ENCODE data around the gene GPR137B. TPM values are rescaled to one million over a fixed set of nuclear protein-coding genes. Genes with fewer than 3 reads are reported as not detected.
A peak's percentile ranks its signal among the peaks of the same experiment; 100 is the strongest.

GPR137B gene
- total RNA-seq, 1 donor from 2014 or later: 11.8 TPM

DNA sequence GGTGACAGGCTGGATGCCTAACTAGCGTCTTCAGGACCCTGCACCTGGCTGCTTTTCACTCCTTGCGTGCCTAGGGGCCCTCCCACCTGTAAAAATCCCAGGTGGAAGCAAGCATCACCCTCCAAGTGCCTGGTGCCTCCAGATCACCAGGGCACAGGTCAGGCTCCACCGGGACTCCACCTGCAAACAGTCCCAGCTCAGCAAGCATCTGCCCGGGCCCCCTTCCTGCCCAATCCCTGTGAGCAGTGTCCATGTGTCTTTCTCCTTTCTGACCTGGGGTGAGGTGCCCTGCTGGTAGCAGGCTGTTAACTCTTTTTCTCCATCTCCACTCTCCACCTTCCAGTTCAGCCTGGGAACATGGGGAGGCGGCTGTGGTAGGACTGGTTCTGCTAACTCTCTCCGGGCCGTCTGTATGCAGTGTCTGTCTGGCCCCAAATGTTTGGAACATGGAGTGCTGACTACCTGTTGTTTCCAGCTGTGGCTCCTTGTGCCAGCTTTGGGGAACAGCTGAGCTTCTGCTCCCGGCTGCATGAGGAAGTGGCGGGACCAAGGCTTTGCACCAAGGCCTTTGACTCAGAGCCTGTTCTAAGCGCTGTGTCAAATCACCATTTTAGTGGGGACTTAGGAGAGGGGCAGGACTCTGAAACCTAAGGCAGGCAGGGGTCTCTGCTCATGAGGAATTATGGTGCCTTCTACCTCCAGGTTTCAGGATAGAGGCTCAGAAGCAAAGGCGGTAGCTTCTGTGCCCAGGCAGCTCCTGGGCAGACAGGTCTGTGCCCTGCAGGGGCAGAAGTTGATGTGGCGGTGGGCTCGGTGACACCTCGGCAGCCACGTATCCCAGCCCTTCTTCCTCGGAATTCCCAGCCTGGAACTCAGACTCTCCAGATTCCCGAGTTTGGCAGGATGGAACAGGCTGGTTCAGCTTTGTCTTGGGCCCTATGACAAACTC is 5.5 kb downstream of the GPR137B start:
- Mint-ChIP-seq H3K36me3 (ENCODE audit: low read depth) (no peaks in the 10 kb centered on the region), H3K9me3 (no peaks in the 10 kb centered on the region), H3K4me3 (peak overlapping the region; percentile 73), H3K27ac (ENCODE audit: unreplicated experiment) (no peak overlapping the region), H3K4me1 (peaks cover 37% of the 10 kb centered on the region), H3K27me3 (ENCODE audit: low read depth) (peaks cover 6% of the 10 kb centered on the region)
- TF ChIP-seq, protein P1, sequence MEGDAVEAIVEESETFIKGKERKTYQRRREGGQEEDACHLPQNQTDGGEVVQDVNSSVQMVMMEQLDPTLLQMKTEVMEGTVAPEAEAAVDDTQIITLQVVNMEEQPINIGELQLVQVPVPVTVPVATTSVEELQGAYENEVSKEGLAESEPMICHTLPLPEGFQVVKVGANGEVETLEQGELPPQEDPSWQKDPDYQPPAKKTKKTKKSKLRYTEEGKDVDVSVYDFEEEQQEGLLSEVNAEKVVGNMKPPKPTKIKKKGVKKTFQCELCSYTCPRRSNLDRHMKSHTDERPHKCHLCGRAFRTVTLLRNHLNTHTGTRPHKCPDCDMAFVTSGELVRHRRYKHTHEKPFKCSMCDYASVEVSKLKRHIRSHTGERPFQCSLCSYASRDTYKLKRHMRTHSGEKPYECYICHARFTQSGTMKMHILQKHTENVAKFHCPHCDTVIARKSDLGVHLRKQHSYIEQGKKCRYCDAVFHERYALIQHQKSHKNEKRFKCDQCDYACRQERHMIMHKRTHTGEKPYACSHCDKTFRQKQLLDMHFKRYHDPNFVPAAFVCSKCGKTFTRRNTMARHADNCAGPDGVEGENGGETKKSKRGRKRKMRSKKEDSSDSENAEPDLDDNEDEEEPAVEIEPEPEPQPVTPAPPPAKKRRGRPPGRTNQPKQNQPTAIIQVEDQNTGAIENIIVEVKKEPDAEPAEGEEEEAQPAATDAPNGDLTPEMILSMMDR (conservative IDR thresholded peaks at IDR 0.05): no peak
- DNase-seq (ENCODE audit: low read depth, low spot score): no peak

DNA sequence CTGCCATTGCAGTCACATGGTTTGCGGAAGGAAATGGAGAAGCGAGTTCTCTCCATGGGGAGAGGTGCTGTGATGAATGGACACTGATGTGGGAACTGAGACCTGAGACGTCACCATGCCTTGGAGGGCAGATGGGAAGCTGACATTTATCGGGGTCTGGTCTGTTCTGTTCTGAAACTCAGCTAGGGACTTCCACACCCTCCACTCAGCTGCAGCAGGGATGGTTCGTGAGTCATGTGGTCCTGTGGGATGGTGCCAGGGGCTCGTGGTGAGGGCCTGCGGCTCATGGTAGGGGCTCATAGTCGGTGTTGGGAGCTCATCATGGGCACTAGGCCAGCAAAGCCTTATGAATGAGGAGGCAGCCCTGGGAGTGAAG is 6.1 kb downstream of the GPR137B start:
- H3K27ac Mint-ChIP-seq (ENCODE audit: unreplicated experiment): peak overlapping the region; percentile 35

DNA sequence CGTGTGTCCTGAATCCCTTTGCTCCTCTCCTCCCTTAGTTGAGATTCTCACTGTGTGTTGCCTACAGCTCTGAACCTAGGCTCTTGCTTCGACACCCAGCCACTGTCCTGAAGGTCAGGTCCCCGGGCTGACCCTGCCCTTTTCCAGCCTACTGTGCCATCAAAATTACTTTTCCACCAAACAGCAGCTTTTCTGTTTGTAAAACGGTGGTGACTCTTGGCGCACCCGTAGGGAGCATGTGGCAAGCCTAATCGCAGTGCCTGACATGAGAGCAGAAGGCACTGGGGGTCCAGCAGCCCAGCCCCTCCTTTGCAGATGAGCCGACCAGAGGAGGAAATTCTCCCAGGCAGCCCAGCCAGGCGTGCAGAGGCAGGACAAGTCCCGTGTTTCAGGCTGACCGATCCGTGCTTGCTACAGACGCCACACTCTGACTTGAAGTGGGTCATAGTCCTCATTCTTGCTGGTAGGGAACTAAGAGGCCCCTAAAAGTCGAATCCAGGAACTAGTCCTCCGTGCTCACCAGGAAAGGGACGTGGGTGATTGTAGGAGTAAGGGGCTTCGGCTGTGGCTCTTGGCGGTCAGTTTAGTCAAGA is 6.8 kb downstream of the GPR137B start:
- Mint-ChIP-seq H3K27me3 (ENCODE audit: low read depth) (no peaks in the 10 kb centered on the region), H3K9me3 (no peaks in the 10 kb centered on the region), H3K4me3 (no peak overlapping the region), H3K27ac (ENCODE audit: unreplicated experiment) (no peak overlapping the region), H3K36me3 (ENCODE audit: low read depth) (no peaks in the 10 kb centered on the region), H3K4me1 (peaks cover 36% of the 10 kb centered on the region)
- no peak for DNase-seq (ENCODE audit: low read depth, low spot score)
- TF ChIP-seq, protein P1 (conservative IDR thresholded peaks at IDR 0.05): no peak

More for the DNA sequence above, 6.1 kb downstream of the GPR137B start:
- H3K4me3 Mint-ChIP-seq: no peak overlapping the region
- peaks cover 3% of the 10 kb centered on the region for H3K27me3 Mint-ChIP-seq (ENCODE audit: low read depth)
- H3K4me1 Mint-ChIP-seq: peaks cover 39% of the 10 kb centered on the region
- no peaks in the 10 kb centered on the region for H3K36me3 Mint-ChIP-seq (ENCODE audit: low read depth)
- TF ChIP-seq, protein P1 (conservative IDR thresholded peaks at IDR 0.05): no peak
- no peak for DNase-seq (ENCODE audit: low read depth, low spot score)
- no peaks in the 10 kb centered on the region for H3K9me3 Mint-ChIP-seq

DNA sequence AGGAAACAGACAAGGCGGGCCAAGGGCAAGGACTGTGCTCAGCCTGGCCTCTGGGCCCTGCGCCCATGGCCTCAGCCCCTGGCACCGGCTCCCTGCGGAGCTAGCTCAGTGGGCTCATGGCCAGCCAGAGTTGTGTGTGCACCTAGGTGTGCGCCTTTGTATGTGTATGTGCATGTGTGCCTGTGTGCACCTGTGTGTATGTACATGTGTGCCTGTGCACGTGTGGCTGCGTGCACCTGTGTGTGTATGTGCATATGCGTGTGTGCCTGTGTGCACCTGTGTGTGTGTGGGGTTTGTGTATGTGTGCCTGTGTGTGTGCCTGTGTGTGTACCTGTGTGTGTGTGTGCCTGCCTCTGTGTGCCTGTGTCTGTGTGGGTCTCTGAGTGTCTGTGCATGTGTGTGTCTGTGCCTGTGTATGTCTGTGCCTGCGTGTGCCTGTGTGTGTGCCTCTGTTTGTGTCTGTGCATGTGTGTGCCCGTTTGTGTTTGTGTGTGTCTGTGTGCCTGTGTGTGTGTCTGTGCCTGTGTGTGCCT is 7.4 kb downstream of the GPR137B start:
- Mint-ChIP-seq H3K27me3 (ENCODE audit: low read depth) (no peaks in the 10 kb centered on the region), H3K4me1 (peaks cover 34% of the 10 kb centered on the region), H3K4me3 (no peak overlapping the region), H3K9me3 (no peaks in the 10 kb centered on the region), H3K27ac (ENCODE audit: unreplicated experiment) (peak overlapping the region; percentile 30), H3K36me3 (ENCODE audit: low read depth) (no peaks in the 10 kb centered on the region)
- TF ChIP-seq, protein P1 (conservative IDR thresholded peaks at IDR 0.05): no peak
- no peak for DNase-seq (ENCODE audit: low read depth, low spot score)

DNA sequence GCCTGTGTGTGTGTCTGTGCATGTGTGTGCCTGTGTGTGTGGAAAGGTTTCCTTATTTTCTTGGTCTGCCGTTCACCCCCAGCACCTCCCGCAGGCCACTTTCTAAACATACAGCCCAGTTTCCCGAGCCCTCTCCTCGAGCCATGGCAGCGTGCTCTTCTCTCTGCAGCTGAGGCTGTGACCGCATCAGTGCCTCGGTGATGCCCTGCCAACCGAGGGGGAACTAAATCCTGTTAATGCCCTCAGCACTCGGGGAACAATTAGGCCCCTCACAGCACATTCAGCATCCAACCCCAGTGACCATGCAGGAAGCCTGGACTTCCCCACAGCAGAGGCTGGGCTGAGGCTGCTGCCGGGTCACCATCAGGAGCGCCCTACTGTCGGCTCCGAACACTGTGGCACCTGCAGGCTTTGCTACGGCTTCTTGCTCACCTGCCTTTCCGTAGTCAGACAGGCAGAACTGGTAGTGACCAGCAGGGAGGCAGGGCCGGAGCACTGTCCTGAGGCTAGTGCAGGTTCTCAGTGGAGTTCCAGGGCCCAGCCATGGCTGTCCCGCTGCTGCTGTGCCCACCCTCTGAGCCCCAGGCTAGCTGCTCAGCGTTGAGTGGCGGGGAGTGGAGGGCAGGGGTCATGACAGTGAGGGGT is 8.1 kb downstream of the GPR137B start:
- H3K9me3 Mint-ChIP-seq: no peaks in the 10 kb centered on the region
- H3K4me1 Mint-ChIP-seq: peaks cover 35% of the 10 kb centered on the region
- TF ChIP-seq, protein P1 (conservative IDR thresholded peaks at IDR 0.05): no peak
- H3K4me3 Mint-ChIP-seq: no peak overlapping the region
- DNase-seq (ENCODE audit: low read depth, low spot score): no peak
- H3K27me3 Mint-ChIP-seq (ENCODE audit: low read depth): no peaks in the 10 kb centered on the region
- H3K27ac Mint-ChIP-seq (ENCODE audit: unreplicated experiment): peak overlapping the region; percentile 30
- no peaks in the 10 kb centered on the region for H3K36me3 Mint-ChIP-seq (ENCODE audit: low read depth)
